Nephron (organoid): ENCODE data around the gene PPP1R9A.

Experiments used
- H3K27ac Mint-ChIP-seq, 3 experiments: 2 replicates each; pipeline ENCODE4 v1.8.0; 2020; ENCODE audit warnings: mixed read lengths in 3 of 3, mild to moderate bottlenecking in 2 of 3, moderate library complexity in 1 of 3
- H3K27me3 Mint-ChIP-seq: 2 replicates; pipeline ENCODE4 v1.8.0; 2021; ENCODE audit warnings: low read depth, mild to moderate bottlenecking, moderate library complexity, mixed read lengths
- H3K36me3 Mint-ChIP-seq: 2 replicates; pipeline ENCODE4 v1.8.0; 2020; ENCODE audit warnings: low read depth, mixed read lengths
- H3K4me1 Mint-ChIP-seq: 2 replicates; pipeline ENCODE4 v1.8.0; 2020; ENCODE audit warnings: mixed read lengths
- H3K4me3 Mint-ChIP-seq, 3 experiments: 2 replicates each; pipeline ENCODE4 v1.8.0; 2020; ENCODE audit warnings: mild to moderate bottlenecking in 3 of 3, mixed read lengths in 3 of 3, moderate library complexity in 2 of 3
- H3K9me3 Mint-ChIP-seq: 2 replicates; pipeline ENCODE4 v1.8.0; 2020; ENCODE audit warnings: mixed read lengths
- TF ChIP-seq, protein P1 (sequence below), 3 experiments: fragments of 200-600 bp; sonication (generic); IDR thresholded peaks; one replicate each; pipeline ENCODE4 v1.5.0; 2021; ENCODE audit warnings: antibody characterized with exemption in 3 of 3; ENCODE audit not compliant: unreplicated experiment in 3 of 3

The PPP1R9A gene

DNA sequence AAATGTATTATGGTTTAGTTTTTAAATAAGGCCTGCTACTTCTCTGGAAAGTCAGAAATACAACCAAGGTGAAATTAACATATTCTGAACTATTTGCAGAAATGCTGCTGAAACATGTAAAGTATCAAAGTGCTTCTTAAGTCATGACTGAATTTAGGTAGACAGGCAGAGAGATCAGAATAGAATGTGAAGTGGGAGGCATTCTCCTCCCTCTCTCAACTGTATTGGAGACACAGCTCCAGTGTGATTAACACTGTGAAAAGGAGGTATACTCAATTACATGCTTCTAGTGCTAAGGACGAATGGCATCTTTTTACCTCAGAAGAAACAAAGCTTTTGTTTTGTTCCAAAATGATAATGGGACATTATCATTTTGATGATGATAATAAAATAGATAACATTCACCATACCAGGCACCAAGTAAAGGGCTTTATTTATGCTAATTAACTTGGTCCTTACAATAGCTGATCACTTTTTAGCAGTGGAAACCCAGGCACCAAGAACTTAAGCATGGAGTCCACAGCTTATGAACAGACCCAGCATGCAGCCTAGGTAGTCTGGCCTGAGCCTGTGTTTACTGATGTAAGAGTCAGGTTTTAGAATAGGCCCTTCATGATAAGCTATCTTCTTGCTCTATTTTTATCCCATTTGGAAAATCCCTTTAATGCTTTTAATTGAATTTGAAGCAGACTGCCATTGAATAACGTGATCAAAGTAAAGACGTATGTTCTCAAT lies 26.0 kb downstream of the PPP1R9A start:
- Mint-ChIP-seq H3K27me3 (no peaks in the 10 kb centered on the region), H3K9me3 (no peaks in the 10 kb centered on the region), H3K36me3 (no peaks in the 10 kb centered on the region), H3K4me1 (peaks cover 36% of the 10 kb centered on the region), H3K27ac (peak overlapping the region in 1 of 3 experiments; percentile 40), H3K4me3 (no peak overlapping the region)
- TF ChIP-seq, protein P1, sequence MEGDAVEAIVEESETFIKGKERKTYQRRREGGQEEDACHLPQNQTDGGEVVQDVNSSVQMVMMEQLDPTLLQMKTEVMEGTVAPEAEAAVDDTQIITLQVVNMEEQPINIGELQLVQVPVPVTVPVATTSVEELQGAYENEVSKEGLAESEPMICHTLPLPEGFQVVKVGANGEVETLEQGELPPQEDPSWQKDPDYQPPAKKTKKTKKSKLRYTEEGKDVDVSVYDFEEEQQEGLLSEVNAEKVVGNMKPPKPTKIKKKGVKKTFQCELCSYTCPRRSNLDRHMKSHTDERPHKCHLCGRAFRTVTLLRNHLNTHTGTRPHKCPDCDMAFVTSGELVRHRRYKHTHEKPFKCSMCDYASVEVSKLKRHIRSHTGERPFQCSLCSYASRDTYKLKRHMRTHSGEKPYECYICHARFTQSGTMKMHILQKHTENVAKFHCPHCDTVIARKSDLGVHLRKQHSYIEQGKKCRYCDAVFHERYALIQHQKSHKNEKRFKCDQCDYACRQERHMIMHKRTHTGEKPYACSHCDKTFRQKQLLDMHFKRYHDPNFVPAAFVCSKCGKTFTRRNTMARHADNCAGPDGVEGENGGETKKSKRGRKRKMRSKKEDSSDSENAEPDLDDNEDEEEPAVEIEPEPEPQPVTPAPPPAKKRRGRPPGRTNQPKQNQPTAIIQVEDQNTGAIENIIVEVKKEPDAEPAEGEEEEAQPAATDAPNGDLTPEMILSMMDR (IDR thresholded peaks at IDR 0.05; ENCODE audit: unreplicated experiment in 3 of 3) = no peak

DNA sequence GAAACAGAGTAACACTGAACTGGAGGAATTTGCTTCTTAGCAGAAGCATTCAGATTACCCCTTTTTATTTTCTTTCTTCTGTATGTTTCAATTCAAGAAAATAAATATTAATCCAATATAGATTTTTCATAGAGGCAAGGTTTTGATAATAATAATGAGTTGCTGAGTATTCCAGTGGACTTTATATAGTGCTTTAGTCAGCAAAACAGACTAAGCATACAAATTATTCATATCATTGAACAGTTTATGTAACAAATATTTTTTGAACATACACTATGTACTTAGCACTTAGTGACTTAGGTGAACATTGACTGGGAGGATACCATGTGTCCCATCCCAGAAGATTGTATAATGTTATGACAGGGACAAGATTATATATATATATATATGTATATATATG lies 32.0 kb downstream of the PPP1R9A start:
- peaks cover 23% of the 10 kb centered on the region for H3K4me1 Mint-ChIP-seq
- TF ChIP-seq, protein P1 (IDR thresholded peaks at IDR 0.05; ENCODE audit: unreplicated experiment in 3 of 3) = no peak
- H3K36me3 Mint-ChIP-seq = no peaks in the 10 kb centered on the region
- H3K9me3 Mint-ChIP-seq = no peaks in the 10 kb centered on the region
- no peak overlapping the region for H3K4me3 Mint-ChIP-seq
- no peak overlapping the region for H3K27ac Mint-ChIP-seq
- H3K27me3 Mint-ChIP-seq = no peaks in the 10 kb centered on the region

- no peaks in the 10 kb centered on the region for H3K27me3 Mint-ChIP-seq
- TF ChIP-seq, protein P1 (IDR thresholded peaks at IDR 0.05; ENCODE audit: unreplicated experiment in 3 of 3) = no peak
- no peak overlapping the region for H3K4me3 Mint-ChIP-seq
- peaks cover 23% of the 10 kb centered on the region for H3K4me1 Mint-ChIP-seq
- H3K36me3 Mint-ChIP-seq = no peaks in the 10 kb centered on the region
- peak overlapping the region in 1 of 3 experiments; percentile 16 for H3K27ac Mint-ChIP-seq
- H3K9me3 Mint-ChIP-seq = no peaks in the 10 kb centered on the region
Measured at GRCh38 chr7:94940241-94940640, 32.8 kb downstream of the PPP1R9A start.

DNA sequence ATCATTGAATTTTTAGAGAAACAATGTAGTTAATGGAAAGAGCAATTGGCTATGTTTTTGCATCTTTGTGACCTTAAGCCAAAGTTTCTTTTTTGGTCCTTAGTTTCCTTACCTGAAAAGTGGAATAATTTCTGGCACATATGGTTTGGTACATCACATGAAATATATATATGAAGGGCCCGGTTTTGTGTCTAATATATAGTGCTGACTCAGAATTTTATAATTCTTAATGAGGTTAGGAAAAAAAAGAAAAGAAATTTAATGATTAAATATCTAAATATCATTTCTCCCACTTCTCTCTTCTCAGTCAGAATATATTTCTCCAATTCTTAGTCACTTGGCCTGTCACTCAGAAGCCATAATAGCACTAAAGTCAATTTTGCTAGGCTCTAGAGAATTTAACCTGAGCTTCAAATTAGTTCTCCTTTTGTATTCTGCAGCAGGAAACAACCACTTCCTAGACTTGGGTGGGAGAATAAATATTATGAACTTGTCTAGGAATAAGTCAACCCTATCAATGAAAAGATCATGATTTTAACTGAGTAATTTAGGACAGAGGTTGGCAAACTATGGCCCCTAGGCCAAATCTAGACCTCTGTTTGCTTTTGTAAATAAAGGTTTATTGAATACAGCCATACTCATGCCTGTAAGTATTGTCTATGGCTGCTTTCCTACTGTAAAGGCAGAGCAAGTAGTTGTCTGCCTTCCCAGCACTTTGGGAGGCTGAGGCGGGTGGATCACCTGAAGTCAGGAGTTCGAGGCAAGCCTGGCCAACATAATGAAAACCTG lies 34.6 kb downstream of the PPP1R9A start:
- Mint-ChIP-seq H3K4me3 (no peak overlapping the region), H3K9me3 (no peaks in the 10 kb centered on the region), H3K4me1 (peaks cover 16% of the 10 kb centered on the region), H3K27ac (no peak overlapping the region), H3K27me3 (no peaks in the 10 kb centered on the region), H3K36me3 (no peaks in the 10 kb centered on the region)
- TF ChIP-seq, protein P1 (IDR thresholded peaks at IDR 0.05; ENCODE audit: unreplicated experiment in 3 of 3) = no peak

DNA sequence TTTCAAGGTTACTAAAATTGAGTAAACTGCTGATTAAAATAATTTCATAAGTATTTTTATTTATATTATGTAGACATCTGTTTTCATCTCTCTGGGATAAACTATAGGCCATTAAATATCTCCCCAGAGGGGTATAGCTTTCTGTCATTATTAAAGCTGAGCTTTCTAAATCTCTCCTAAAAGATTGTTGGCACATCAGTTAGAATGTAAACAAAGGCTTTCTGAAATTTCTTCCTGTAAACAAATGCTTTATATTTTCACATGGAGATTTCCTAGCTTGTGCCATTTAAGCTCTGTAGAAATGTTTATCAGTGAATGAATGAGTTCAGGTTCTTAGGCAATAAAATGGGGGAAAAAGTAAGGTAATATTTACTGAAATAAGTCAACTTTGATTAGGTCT lies 35.7 kb downstream of the PPP1R9A start:
- Mint-ChIP-seq H3K9me3 (no peaks in the 10 kb centered on the region), H3K27ac (no peak overlapping the region), H3K4me3 (no peak overlapping the region), H3K4me1 (peaks cover 12% of the 10 kb centered on the region), H3K36me3 (no peaks in the 10 kb centered on the region), H3K27me3 (no peaks in the 10 kb centered on the region)
- TF ChIP-seq, protein P1 (IDR thresholded peaks at IDR 0.05; ENCODE audit: unreplicated experiment in 3 of 3) = no peak
